ENCODE measurements around the gene DLX3. TPM values are rescaled to one million over a fixed set of nuclear protein-coding genes. Genes with fewer than 3 reads are reported as not detected.

The DLX3 gene
- polyA plus RNA-seq, 1 donor from 2014 or later, result not detected

DNA sequence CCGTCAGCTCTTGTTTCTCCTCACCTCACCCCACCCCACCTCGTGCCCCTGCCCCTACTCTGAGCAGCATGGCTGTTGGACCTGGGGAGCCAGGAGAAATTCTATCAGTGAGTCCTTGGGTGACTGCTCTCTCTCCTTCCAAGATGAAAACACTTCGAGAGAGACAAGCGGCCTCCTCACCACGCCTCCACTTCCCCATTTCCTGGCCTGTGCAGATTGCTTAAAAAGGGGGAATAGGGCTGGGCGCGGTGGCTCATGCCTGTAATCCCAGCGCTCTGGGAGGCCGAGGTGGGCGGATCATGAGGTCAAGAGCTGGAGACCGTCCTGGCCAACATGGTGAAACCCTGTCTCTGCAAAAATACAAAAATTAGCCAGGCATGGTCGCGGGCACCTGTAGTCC is 16.5 kb downstream of the DLX3 start:
- Histone ChIP-seq H3K9ac (ENCODE audit: low read length) (no peak overlapping the region), H3K4me3 (ENCODE audit: low read length) (no peak overlapping the region), H3K79me2 (replicated peaks; ENCODE audit: insufficient read depth, low read length) (no peaks in the 10 kb centered on the region), H3F3A (ENCODE audit: insufficient read depth, low read length, poor library complexity, severe bottlenecking) (no peaks in the 10 kb centered on the region), H3K9me2 (ENCODE audit: insufficient read depth, low read length) (no peaks in the 10 kb centered on the region), H3K36me3 (ENCODE audit: insufficient read depth, low read length) (no peaks in the 10 kb centered on the region), H2AFZ (ENCODE audit: low read depth, low read length) (no peak overlapping the region), H3K4me2 (ENCODE audit: low read length) (no peak overlapping the region), H4K20me1 (ENCODE audit: insufficient read depth) (no peaks in the 10 kb centered on the region), H3K9me3 (ENCODE audit: low read length) (no peaks in the 10 kb centered on the region), H3K27ac (ENCODE audit: low read length) (no peak overlapping the region), H3K27me3 (ENCODE audit: insufficient read depth, low read depth, low read length) (peaks cover 26% of the 10 kb centered on the region)
- TF ChIP-seq, protein P1, sequence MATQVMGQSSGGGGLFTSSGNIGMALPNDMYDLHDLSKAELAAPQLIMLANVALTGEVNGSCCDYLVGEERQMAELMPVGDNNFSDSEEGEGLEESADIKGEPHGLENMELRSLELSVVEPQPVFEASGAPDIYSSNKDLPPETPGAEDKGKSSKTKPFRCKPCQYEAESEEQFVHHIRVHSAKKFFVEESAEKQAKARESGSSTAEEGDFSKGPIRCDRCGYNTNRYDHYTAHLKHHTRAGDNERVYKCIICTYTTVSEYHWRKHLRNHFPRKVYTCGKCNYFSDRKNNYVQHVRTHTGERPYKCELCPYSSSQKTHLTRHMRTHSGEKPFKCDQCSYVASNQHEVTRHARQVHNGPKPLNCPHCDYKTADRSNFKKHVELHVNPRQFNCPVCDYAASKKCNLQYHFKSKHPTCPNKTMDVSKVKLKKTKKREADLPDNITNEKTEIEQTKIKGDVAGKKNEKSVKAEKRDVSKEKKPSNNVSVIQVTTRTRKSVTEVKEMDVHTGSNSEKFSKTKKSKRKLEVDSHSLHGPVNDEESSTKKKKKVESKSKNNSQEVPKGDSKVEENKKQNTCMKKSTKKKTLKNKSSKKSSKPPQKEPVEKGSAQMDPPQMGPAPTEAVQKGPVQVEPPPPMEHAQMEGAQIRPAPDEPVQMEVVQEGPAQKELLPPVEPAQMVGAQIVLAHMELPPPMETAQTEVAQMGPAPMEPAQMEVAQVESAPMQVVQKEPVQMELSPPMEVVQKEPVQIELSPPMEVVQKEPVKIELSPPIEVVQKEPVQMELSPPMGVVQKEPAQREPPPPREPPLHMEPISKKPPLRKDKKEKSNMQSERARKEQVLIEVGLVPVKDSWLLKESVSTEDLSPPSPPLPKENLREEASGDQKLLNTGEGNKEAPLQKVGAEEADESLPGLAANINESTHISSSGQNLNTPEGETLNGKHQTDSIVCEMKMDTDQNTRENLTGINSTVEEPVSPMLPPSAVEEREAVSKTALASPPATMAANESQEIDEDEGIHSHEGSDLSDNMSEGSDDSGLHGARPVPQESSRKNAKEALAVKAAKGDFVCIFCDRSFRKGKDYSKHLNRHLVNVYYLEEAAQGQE (IDR thresholded peaks at IDR 0.05; ENCODE audit: borderline replicate concordance), result no peak
- TF ChIP-seq POLR2AphosphoS5 (IDR thresholded peaks at IDR 0.05), result no peak
- no peak for TF ChIP-seq RAD21 (conservative IDR thresholded peaks at IDR 0.05)
- no peak for TF ChIP-seq SMC3 (conservative IDR thresholded peaks at IDR 0.05; ENCODE audit: poor library complexity)
- TF ChIP-seq, protein P2, sequence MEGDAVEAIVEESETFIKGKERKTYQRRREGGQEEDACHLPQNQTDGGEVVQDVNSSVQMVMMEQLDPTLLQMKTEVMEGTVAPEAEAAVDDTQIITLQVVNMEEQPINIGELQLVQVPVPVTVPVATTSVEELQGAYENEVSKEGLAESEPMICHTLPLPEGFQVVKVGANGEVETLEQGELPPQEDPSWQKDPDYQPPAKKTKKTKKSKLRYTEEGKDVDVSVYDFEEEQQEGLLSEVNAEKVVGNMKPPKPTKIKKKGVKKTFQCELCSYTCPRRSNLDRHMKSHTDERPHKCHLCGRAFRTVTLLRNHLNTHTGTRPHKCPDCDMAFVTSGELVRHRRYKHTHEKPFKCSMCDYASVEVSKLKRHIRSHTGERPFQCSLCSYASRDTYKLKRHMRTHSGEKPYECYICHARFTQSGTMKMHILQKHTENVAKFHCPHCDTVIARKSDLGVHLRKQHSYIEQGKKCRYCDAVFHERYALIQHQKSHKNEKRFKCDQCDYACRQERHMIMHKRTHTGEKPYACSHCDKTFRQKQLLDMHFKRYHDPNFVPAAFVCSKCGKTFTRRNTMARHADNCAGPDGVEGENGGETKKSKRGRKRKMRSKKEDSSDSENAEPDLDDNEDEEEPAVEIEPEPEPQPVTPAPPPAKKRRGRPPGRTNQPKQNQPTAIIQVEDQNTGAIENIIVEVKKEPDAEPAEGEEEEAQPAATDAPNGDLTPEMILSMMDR (IDR thresholded peaks at IDR 0.05; ENCODE audit: poor library complexity, severe bottlenecking), result no peak
- TF ChIP-seq TAF1 (IDR thresholded peaks at IDR 0.05; ENCODE audit: low read depth), result no peak
- TF ChIP-seq EZH2 (IDR thresholded peaks at IDR 0.05; ENCODE audit: borderline replicate concordance, insufficient read depth, low read length, poor library complexity, severe bottlenecking), result no peak

DNA sequence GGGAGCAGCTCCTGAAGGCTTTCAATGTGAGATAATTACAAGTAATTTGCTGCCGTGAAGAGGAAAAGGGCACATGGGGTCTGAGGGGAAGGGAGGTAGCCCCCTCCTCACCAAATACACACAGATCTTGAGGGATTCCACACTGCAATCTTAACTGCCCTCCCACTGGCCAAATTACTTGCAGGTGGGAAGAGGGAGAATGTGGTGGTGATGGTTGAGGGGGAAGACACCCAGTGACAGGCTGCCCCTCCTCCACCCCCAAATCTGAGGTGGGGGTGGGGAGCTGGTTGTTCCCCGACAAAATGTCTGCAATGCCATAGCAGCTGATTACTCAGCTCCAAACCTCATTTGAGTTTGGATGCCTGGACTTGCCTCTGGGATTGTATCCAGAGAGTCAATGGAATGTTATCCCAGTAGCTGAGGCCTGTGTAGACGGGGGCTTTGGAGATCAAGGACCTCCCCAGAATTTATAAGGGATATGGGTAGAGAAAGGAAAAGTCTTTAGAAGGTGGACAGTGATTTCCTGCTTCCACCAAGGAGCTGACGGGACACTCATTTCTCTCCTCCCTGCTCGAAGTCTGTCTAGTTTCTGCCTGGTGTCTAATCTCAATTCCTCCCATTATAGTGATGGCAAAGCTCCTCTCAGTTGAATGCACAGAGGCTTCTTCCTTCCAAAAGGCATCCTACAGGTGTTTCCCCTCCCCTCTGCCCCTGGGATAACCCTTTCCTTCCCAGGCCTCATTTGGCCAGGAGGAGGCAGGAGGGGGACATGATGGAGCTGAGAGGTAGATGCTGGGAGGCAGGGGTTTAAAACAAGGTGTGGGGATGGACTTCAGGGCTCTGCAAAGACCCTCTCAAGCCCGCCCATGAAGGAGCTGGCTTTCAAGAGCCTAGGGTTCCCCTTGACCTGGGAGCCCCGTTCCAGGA is 17.3 kb downstream of the DLX3 start:
- H3K36me3 ChIP-seq (ENCODE audit: insufficient read depth, low read length), result no peaks in the 10 kb centered on the region
- H2AFZ ChIP-seq (ENCODE audit: low read depth, low read length), result no peak overlapping the region
- no peaks in the 10 kb centered on the region for H4K20me1 ChIP-seq (ENCODE audit: insufficient read depth)
- H3F3A ChIP-seq (ENCODE audit: insufficient read depth, low read length, poor library complexity, severe bottlenecking), result no peaks in the 10 kb centered on the region
- H3K27ac ChIP-seq (ENCODE audit: low read length), result no peak overlapping the region
- no peak overlapping the region for H3K4me3 ChIP-seq (ENCODE audit: low read length)
- no peak overlapping the region for H3K9ac ChIP-seq (ENCODE audit: low read length)
- no peaks in the 10 kb centered on the region for H3K9me3 ChIP-seq (ENCODE audit: low read length)
- TF ChIP-seq TAF1 (IDR thresholded peaks at IDR 0.05; ENCODE audit: low read depth), result no peak
- TF ChIP-seq, protein P2 (IDR thresholded peaks at IDR 0.05; ENCODE audit: poor library complexity, severe bottlenecking), result no peak
- TF ChIP-seq EZH2 (IDR thresholded peaks at IDR 0.05; ENCODE audit: borderline replicate concordance, insufficient read depth, low read length, poor library complexity, severe bottlenecking), result no peak
- TF ChIP-seq RAD21 (conservative IDR thresholded peaks at IDR 0.05), result no peak
- TF ChIP-seq, protein P1 (IDR thresholded peaks at IDR 0.05; ENCODE audit: borderline replicate concordance), result no peak
- TF ChIP-seq EP300 (conservative IDR thresholded peaks at IDR 0.05; ENCODE audit: poor library complexity, severe bottlenecking), result no peak
- no peak for TF ChIP-seq MXI1 (conservative IDR thresholded peaks at IDR 0.05; ENCODE audit: poor library complexity, severe bottlenecking)
- no peak for TF ChIP-seq SMC3 (conservative IDR thresholded peaks at IDR 0.05; ENCODE audit: poor library complexity)
- H3K27me3 ChIP-seq (ENCODE audit: insufficient read depth, low read depth, low read length), result peaks cover 34% of the 10 kb centered on the region
- no peak overlapping the region for H3K4me2 ChIP-seq (ENCODE audit: low read length)
- no peaks in the 10 kb centered on the region for H3K79me2 ChIP-seq (replicated peaks; ENCODE audit: insufficient read depth, low read length)
- no peaks in the 10 kb centered on the region for H3K9me2 ChIP-seq (ENCODE audit: insufficient read depth, low read length)

Measured in neural cell (in vitro differentiated cells).